Psoas muscle (tissue), 8 donors: Measurements from ENCODE around the gene PSD4. TPM values are rescaled to one million over a fixed set of nuclear protein-coding genes. Genes with fewer than 3 reads are reported as not detected.

ENCODE experiments used
- ATAC-seq, 4 donors: fragments of 200-7000 bp; cut with Tn5 transposase; one replicate each; pipeline ENCODE4 v1.9.1; 2020; ENCODE audit warnings: moderate library complexity in 3 of 4, mild to moderate bottlenecking in 2 of 4
- DNase-seq, 2 donors: peaks; one replicate each; pipeline ENCODE4 v3.0.0-alpha.2; 2020
- H3K27ac ChIP-seq: fragments of 200-600 bp; one replicate; pipeline ENCODE4 v1.8.0; 2022
- H3K27me3 ChIP-seq, 3 donors: fragments of 200-600 bp in 1 of 3; one replicate each; pipeline versions ENCODE4 v1.6.1 to v1.8.0; 2013 to 2022; ENCODE audit warnings: low read length in 2 of 3, mild to moderate bottlenecking in 2 of 3, moderate library complexity in 1 of 3; ENCODE audit not compliant: insufficient read depth in 3 of 3
- H3K36me3 ChIP-seq, 2 donors: fragments of 200-600 bp in 1 of 2; one replicate each; pipeline versions ENCODE4 v1.6.1 to v1.8.0; 2013 to 2022; ENCODE audit warnings: low read depth in 1 of 2, mild to moderate bottlenecking in 1 of 2, moderate library complexity in 1 of 2; ENCODE audit not compliant: insufficient read depth in 1 of 2
- H3K4me1 ChIP-seq: fragments of 200-600 bp; one replicate; pipeline ENCODE4 v1.8.0; 2022
- H3K4me3 ChIP-seq: fragments of 200-600 bp; one replicate; pipeline ENCODE4 v1.8.0; 2022; ENCODE audit warnings: mild to moderate bottlenecking
- H3K9me3 ChIP-seq: fragments of 200-600 bp; one replicate; pipeline ENCODE4 v1.8.0; 2022
- WGBS, 3 donors: extraction: QIAGEN DNeasy Blood & Tissue Kit; methylation state at CpG; one replicate each; pipeline versions ENCODE4 v1.1.6 to v1.1.7; 2013; 5-methylcytosine and 5-hydroxymethylcytosine counted together
- intact Hi-C, 2 donors: fragments of 100-400 bp; cut with DNase I; formaldehyde crosslinking; loops; one replicate each; pipeline versions ENCODE4 v1.11.0 to v1.14.2; 2022
- polyA plus RNA-seq, 3 donors: library from polyadenylated mRNA; stranded (reverse); fragments of 200-250 nt; gene quantifications; one replicate each; pipeline ENCODE4 v1.2.3, GENCODE V29; 2013
- total RNA-seq, 4 donors: library from RNA; stranded (reverse); fragmentation: NEBNext Ultra II Directional in 2 of 4; extraction: Animal tissue kit (Norgen Biotek cat#: 25700) in 2 of 4; gene quantifications; one replicate each; pipeline versions ENCODE4 v1.2.1 to v1.2.4, GENCODE V29; 2021 to 2023
- TF ChIP-seq, protein P1 (sequence below): fragments of 200-600 bp; IDR thresholded peaks from one replicate; pipeline ENCODE4 v1.8.0; 2022; ENCODE audit warnings: antibody characterized with exemption
- donor health status: healthy with polysubstance abuse.
- donor health status: DM: no; HTN: no; CAD: no; lungs with moderate emphysema.
- donor health status: Bipolar disorder and iron deficiency.
- donor health status: healthy.
- donor health status: DM: yes; HTN: yes; CAD: no.
- donor health status: DM: no; HTN: no; CAD: no.
- donor health status: DM: no; HTN: no; CAD: no.
- donor health status: DM: yes; HTN: yes; CAD: no.

The PSD4 gene
- total and polyA plus RNA-seq, 7 donors = 0.35 to 1.7 (median 0.87) TPM

DNA sequence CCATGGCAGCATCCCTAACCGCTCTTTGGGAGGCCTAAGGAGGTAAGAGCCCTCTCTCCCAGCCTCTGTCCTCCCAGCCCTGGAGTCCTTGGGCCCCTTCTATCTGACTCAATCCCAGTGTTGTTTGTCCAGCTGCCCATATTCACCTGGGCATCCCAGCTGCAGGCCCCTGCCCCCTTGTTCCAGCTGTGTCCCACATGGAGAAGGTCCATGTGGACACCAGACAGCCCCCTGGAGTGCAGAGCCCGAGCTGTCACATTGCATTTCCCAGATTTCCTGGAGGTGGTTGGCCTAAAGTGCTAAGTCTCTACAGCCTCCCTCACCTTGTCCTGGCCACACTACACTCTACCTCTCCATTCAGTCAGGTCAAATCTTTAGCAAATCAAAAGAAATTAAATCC lies 42.5 kb downstream of the PSD4 start:
- Histone ChIP-seq H3K4me3 (no peak overlapping the region), H3K27me3 (no peaks in the 10 kb centered on the region), H3K27ac (no peak overlapping the region), H3K36me3 (no peaks in the 10 kb centered on the region), H3K4me1 (peaks cover 5% of the 10 kb centered on the region), H3K9me3 (no peaks in the 10 kb centered on the region)
- intact Hi-C loops = no loop called here
- 89 to 92% (median 90%) methylated on average over 2 of the region's 2 CpGs for WGBS, 3 donors
- TF ChIP-seq, protein P1, sequence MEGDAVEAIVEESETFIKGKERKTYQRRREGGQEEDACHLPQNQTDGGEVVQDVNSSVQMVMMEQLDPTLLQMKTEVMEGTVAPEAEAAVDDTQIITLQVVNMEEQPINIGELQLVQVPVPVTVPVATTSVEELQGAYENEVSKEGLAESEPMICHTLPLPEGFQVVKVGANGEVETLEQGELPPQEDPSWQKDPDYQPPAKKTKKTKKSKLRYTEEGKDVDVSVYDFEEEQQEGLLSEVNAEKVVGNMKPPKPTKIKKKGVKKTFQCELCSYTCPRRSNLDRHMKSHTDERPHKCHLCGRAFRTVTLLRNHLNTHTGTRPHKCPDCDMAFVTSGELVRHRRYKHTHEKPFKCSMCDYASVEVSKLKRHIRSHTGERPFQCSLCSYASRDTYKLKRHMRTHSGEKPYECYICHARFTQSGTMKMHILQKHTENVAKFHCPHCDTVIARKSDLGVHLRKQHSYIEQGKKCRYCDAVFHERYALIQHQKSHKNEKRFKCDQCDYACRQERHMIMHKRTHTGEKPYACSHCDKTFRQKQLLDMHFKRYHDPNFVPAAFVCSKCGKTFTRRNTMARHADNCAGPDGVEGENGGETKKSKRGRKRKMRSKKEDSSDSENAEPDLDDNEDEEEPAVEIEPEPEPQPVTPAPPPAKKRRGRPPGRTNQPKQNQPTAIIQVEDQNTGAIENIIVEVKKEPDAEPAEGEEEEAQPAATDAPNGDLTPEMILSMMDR = no peak
- DNase-seq = no peak
- no peak for ATAC-seq

DNA sequence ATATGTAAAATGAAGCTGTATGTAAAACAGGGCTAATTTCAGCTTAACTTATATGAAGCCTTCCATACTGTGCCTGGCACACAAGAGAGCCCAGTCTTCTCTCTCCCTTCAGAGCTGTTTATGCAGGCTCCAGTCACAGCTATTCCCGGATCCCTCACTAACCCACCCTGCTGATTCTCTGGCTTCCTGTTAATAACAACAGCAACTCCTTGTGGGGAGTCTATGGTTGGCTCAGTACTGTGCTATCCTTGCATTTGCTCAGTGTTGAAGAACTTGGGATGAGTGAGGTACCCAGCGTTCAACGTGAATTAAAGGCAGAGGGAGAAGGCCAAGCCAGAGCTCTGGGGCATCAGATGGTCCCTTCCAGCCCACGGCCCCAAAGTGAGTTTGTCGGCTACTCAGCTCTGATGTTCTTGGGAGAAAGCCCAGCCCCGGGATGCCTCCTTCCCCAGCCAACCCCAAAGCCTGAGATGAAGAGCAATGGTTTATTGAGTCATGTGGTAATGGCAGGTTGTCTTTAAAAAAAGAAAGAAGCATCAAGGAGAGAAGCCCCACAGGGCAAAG lies 43.2 kb downstream of the PSD4 start:
- H3K4me1 ChIP-seq = peaks cover 5% of the 10 kb centered on the region
- TF ChIP-seq, protein P1 = no peak
- H3K36me3 ChIP-seq = no peaks in the 10 kb centered on the region
- ATAC-seq (peak in 2 of 4 donors; percentile 29 to 46), DNase-seq (no peak)
- no peaks in the 10 kb centered on the region for H3K27me3 ChIP-seq
- intact Hi-C loops = no loop called here
- no peaks in the 10 kb centered on the region for H3K9me3 ChIP-seq
- no peak overlapping the region for H3K4me3 ChIP-seq
- peak overlapping the region; percentile 30 for H3K27ac ChIP-seq
- WGBS, 3 donors = 38 to 54% (median 40%) methylated on average over 6 of the region's 6 CpGs

GRCh38 chr2:113217455-113218282 lies 43.9 kb downstream of the PSD4 start:
- 60 to 66% (median 60%) methylated on average over 15 of the region's 15 CpGs for WGBS, 3 donors
- Histone ChIP-seq H3K4me1 (peaks cover 5% of the 10 kb centered on the region), H3K4me3 (no peak overlapping the region), H3K27ac (peak overlapping the region; percentile 42), H3K36me3 (no peaks in the 10 kb centered on the region), H3K9me3 (no peaks in the 10 kb centered on the region), H3K27me3 (peaks cover 0 to 2% (median 0%) of the 10 kb centered on the region in 3 donors)
- DNase-seq (peak in 1 of 2 donors; percentile 35), ATAC-seq (peak in 3 of 4 donors; percentile 40 to 60 (median 52))
- intact Hi-C loops = no loop called here
- TF ChIP-seq, protein P1 = no peak

DNA sequence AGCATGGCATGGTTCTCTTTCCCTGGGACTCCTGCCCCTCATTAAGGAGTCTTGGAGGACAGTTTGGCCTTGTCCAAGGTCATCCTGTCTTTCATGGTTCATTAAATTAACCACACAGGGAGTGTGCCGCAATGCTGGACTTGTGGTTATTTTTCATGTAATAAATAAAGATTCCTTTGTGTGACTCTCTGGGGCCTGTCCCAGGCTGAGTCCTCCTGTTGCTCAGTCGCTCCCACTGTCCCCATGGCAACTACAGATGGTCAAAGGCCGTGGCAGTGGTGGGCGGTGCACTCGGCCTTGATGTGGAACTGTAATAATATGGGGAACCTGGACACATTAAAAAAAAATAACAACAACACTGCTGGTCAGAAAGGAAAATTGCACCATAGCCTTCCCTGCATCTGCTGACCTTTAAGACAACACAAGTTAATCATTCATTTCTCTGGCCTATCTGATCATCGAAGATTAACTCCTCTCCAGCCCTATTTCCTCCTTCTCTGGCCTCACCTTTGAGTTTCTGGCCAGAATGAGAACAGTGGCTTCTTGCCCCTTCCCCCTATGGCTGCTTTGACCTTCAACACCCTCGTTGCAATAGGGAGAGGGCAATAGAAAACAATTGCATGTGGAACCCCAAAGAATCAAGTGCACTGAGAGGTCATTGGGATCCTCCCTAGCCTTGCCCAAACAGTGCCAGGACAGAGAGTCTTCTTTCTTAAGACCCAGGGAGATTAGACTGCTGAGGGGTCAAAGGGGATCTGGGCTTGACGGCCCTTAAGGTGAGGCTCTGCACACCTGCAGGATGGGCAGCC lies 44.7 kb downstream of the PSD4 start:
- peaks cover 5% of the 10 kb centered on the region for H3K4me1 ChIP-seq
- ATAC-seq = peak in 3 of 4 donors; percentile 46 to 59 (median 53)
- WGBS, 3 donors = 67 to 73% (median 69%) methylated on average over 8 of the region's 8 CpGs
- H3K36me3 ChIP-seq = no peaks in the 10 kb centered on the region
- H3K27me3 ChIP-seq = peaks cover 0 to 2% (median 0%) of the 10 kb centered on the region in 3 donors
- no peak overlapping the region for H3K4me3 ChIP-seq
- no peaks in the 10 kb centered on the region for H3K9me3 ChIP-seq
- intact Hi-C loops = no loop called here
- TF ChIP-seq, protein P1 = no peak
- H3K27ac ChIP-seq = peak overlapping the region; percentile 42
- DNase-seq = peak in 1 of 2 donors; percentile 58
